Activated T-helper 2 cell treated with anti-CD3 and anti-CD28 coated beads, Interferon-gamma antibody, Interleukin-2, Interleukin-4, amounts not matched to agents 10 μg/mL and 5 μg/mL and 100 μg/mL, durations not matched to agents 14 hours and 24 hours and 36 hours (primary cell): Measurements from ENCODE around the gene HDAC4. TPM values are rescaled to one million over a fixed set of nuclear protein-coding genes. Genes with fewer than 3 reads are reported as not detected.

ENCODE experiments used
- DNase-seq: peaks from one replicate; pipeline ENCODE4 v3.0.0; 2021; ENCODE audit warnings: low spot score
- H3K27ac Mint-ChIP-seq: one replicate; pipeline ENCODE4 v1.8.0; 2021; ENCODE audit warnings: mixed read lengths
- H3K27me3 Mint-ChIP-seq: one replicate; pipeline ENCODE4 v1.8.0; 2021; ENCODE audit warnings: low read depth, mixed read lengths
- H3K36me3 Mint-ChIP-seq: one replicate; pipeline ENCODE4 v1.8.0; 2021; ENCODE audit warnings: low read depth, mixed read lengths
- H3K4me1 Mint-ChIP-seq: one replicate; pipeline ENCODE4 v1.8.0; 2021; ENCODE audit warnings: low read depth, mixed read lengths
- H3K4me3 Mint-ChIP-seq: one replicate; pipeline ENCODE4 v1.8.0; 2021; ENCODE audit warnings: low read depth, mild to moderate bottlenecking, moderate library complexity, mixed read lengths
- H3K9me3 Mint-ChIP-seq: one replicate; pipeline ENCODE4 v1.8.0; 2021; ENCODE audit warnings: mixed read lengths
- intact Hi-C: fragments of 100-400 bp; cut with micrococcal nuclease; formaldehyde crosslinking; loops from one replicate; pipeline ENCODE4 v1.15.1; 2023
- total RNA-seq: library from RNA; stranded (reverse); gene quantifications from 2 replicates; pipeline ENCODE4 v1.2.3, GENCODE V29; 2022

The HDAC4 gene
- total RNA-seq, 1 donor from 2014 or later = 44.8 TPM

DNA sequence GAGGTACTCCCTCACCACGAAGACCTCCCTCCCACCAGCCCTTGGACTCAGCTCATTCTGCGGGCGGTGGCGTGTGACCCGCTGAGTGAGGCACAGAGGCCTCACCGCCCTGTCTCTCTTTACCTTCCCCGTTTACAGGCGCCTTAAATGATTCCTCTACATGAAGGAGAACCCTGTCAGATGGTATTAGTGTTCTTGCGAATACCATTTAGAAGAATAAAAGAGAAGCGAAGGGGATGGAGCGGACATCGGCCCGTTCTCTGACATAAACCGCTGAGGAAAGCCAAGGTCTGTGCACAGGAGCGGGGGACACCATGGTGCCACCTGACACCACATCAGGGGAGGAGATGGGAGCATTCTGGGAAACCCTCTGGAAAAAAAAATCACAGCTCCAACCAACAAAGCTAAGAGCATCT lies 179.8 kb downstream of the HDAC4 start:
- Mint-ChIP-seq H3K4me1 (peaks cover 64% of the 10 kb centered on the region), H3K27me3 (no peaks in the 10 kb centered on the region), H3K9me3 (peaks cover 4% of the 10 kb centered on the region), H3K4me3 (no peak overlapping the region), H3K27ac (no peak overlapping the region), H3K36me3 (peaks cover 32% of the 10 kb centered on the region)
- intact Hi-C loops = no loop called here
- no peak for DNase-seq

DNA sequence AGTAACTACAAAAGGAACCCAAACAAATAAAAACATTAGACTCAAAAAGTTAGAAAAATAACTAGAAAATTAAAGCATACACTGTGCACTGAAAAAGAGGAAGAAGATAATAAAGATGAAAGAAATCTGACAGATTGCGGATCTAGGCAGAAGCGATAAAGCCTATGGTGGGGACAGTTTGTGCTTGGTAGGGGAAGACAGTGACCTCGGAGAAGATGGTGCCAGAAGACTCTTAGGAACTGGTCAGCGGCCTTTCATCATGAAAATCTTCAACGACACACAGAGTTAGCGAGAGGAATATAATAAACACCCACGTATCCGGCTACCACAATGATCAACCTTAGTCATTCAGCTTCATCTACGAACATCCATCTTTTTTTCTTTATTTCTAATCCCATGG lies 180.5 kb downstream of the HDAC4 start:
- intact Hi-C loops = no loop called here
- H3K36me3 Mint-ChIP-seq = peaks cover 34% of the 10 kb centered on the region
- H3K4me1 Mint-ChIP-seq = peaks cover 64% of the 10 kb centered on the region
- H3K27me3 Mint-ChIP-seq = no peaks in the 10 kb centered on the region
- H3K9me3 Mint-ChIP-seq = peaks cover 4% of the 10 kb centered on the region
- no peak for DNase-seq
- H3K27ac Mint-ChIP-seq = no peak overlapping the region
- no peak overlapping the region for H3K4me3 Mint-ChIP-seq

DNA sequence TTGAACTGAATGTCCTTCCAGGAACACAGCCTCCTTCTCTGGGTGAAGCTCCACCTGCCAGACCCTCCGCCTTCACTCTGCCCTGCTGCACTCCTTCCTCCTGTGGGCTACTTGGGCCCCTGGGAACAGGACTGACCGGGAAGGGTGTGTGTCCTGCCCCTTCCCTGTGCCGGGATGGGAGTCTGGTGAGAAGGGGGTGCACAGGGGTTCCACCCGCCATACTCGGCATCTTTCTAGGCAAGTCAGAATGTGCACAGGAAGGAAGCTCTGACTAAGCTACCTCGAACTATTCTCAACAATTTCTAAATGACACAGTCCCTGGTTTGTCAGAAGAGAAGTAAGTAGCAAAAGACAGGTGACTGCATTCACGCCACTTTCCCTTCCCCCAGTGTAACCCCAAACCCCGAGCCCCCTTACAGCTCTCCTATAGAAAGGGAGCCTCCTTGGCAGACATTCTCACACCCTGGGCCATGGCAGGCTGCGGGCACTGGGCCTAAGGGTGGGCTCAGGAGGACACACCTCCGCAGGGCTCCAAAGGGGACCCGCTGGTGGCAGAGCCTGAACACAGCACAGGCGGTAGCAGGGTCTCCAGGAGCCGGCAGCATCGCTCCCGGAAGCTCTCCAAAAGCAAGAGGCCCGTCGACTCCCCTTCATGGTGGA lies 184.1 kb downstream of the HDAC4 start:
- peak; percentile 32 for DNase-seq
- Mint-ChIP-seq H3K27me3 (no peaks in the 10 kb centered on the region), H3K27ac (peak overlapping the region; percentile 88), H3K4me3 (peak overlapping the region; percentile 65), H3K36me3 (peaks cover 39% of the 10 kb centered on the region), H3K9me3 (peaks cover 4% of the 10 kb centered on the region), H3K4me1 (peaks cover 53% of the 10 kb centered on the region)
- intact Hi-C loops = loop anchor here (1.0 to 5.0 kb wide), 6 partner anchors 43 to 331 kb away; partner anchors contain the start of gene HDAC4

DNA sequence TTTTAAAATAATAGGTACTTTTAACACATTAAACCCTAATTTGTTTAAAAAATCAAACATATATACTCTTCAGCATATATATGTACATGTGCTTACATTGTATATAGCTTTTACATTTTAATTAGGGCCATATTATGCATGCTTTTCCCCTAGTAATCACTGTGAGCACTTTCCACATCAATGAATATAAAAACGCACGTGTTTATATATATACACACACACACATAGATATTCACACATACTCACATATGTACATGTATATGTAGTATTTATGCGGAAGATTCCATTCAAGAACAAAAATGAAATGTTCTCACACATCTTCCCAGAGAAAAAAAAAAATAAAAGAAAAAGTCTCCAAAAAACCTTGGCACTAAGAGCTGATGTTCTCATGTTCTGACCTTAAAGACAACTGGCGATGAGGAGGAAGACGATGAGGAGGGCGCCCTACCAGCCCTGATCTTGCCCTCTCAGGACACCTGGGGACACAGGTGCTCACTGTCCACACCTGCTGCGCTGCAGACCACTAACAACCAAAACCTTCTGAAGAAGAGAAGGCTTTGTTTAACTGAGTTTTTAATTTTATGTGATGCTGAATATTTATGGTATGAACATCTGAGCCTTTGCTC lies 184.7 kb downstream of the HDAC4 start:
- H3K9me3 Mint-ChIP-seq = peaks cover 4% of the 10 kb centered on the region
- H3K27me3 Mint-ChIP-seq = no peaks in the 10 kb centered on the region
- peaks cover 35% of the 10 kb centered on the region for H3K36me3 Mint-ChIP-seq
- intact Hi-C loops = loop anchor here (1.0 to 5.0 kb wide), 6 partner anchors 43 to 331 kb away; partner anchors contain the start of gene HDAC4
- peak overlapping the region; percentile 65 for H3K4me3 Mint-ChIP-seq
- H3K4me1 Mint-ChIP-seq = peaks cover 54% of the 10 kb centered on the region
- no peak for DNase-seq
- H3K27ac Mint-ChIP-seq = peak overlapping the region; percentile 88

DNA sequence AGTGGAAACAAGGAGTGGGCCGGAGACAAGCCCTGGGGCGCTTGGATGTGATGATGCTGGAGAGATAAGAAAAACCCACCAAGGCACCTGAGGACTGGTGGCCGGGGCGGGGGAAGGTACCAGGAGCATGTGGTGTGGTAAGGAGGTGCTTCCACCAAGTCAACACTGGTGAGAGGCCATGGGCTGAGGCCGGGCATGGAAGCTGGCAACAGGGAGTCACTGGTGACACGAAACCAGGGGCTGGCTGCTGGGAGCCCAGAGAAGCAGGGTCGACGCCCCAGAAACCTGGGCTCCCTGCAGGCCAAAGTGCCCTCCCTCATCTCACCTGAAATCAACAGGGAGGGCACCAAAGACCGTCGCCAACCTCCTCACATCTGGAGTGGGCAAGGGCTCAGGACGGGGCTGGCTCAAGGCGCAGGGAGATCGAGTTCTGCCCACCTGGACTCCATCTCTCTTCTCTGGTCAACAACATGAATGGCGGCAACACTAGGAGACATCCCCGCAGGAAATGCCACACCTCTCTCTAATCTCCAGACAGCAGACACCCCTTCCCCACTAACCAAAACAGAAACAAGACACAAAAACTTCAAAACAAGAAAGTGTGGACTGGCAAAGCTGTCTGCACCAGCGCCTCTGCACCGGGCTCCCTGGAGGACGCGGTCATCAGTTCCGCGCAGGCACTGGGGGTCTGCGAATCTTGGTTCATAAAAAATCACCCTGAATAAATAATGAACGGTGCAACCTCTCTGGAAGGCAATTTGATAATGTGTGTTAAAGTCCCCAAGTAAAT lies 185.5 kb downstream of the HDAC4 start:
- H3K27ac Mint-ChIP-seq = peak overlapping the region; percentile 48
- peaks cover 29% of the 10 kb centered on the region for H3K36me3 Mint-ChIP-seq
- peaks cover 4% of the 10 kb centered on the region for H3K9me3 Mint-ChIP-seq
- no peak for DNase-seq
- H3K4me3 Mint-ChIP-seq = no peak overlapping the region
- intact Hi-C loops = loop anchor here (5.0 kb wide), 1 partner anchor 332 kb away; no protein-coding TSS in a partner anchor
- no peaks in the 10 kb centered on the region for H3K27me3 Mint-ChIP-seq
- peaks cover 48% of the 10 kb centered on the region for H3K4me1 Mint-ChIP-seq

DNA sequence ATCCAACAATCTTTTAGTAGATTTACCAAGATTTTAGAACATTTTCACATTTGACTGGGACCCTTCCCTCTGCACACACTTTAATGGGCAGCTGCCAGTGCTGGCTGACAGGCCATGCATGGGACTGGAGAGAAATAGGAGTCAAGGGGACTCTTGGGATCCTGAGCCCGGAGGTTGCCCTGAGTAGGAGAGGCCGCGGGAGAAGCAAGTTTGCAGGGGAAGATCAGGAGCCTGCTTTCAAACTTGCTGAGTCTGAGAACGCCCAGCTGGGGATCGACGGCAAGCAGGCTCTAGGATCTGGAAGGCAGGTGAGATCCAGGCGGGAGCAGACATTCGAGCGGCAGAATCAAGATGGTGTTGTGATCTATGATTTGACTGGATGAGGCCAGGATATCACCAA lies 186.1 kb downstream of the HDAC4 start:
- H3K27me3 Mint-ChIP-seq = no peaks in the 10 kb centered on the region
- intact Hi-C loops = loop anchor here (5.0 kb wide), 1 partner anchor 333 kb away; no protein-coding TSS in a partner anchor
- H3K27ac Mint-ChIP-seq = peak overlapping the region; percentile 48
- DNase-seq = no peak
- peaks cover 4% of the 10 kb centered on the region for H3K9me3 Mint-ChIP-seq
- peaks cover 47% of the 10 kb centered on the region for H3K4me1 Mint-ChIP-seq
- peaks cover 23% of the 10 kb centered on the region for H3K36me3 Mint-ChIP-seq
- no peak overlapping the region for H3K4me3 Mint-ChIP-seq

- no peak overlapping the region for H3K27ac Mint-ChIP-seq
- no peak for DNase-seq
- no peaks in the 10 kb centered on the region for H3K9me3 Mint-ChIP-seq
- no peak overlapping the region for H3K4me3 Mint-ChIP-seq
- peaks cover 18% of the 10 kb centered on the region for H3K36me3 Mint-ChIP-seq
- no peaks in the 10 kb centered on the region for H3K27me3 Mint-ChIP-seq
- intact Hi-C loops = no loop called here
- peaks cover 44% of the 10 kb centered on the region for H3K4me1 Mint-ChIP-seq
These were observed 187.1 kb downstream of the HDAC4 start for GRCh38 chr2:239213643-239214101.

GRCh38 chr2:239212929-239213642 lies 187.7 kb downstream of the HDAC4 start:
- Mint-ChIP-seq H3K9me3 (no peaks in the 10 kb centered on the region), H3K27me3 (no peaks in the 10 kb centered on the region), H3K4me1 (peaks cover 44% of the 10 kb centered on the region), H3K36me3 (peaks cover 18% of the 10 kb centered on the region), H3K4me3 (no peak overlapping the region), H3K27ac (no peak overlapping the region)
- intact Hi-C loops = no loop called here
- no peak for DNase-seq

DNA sequence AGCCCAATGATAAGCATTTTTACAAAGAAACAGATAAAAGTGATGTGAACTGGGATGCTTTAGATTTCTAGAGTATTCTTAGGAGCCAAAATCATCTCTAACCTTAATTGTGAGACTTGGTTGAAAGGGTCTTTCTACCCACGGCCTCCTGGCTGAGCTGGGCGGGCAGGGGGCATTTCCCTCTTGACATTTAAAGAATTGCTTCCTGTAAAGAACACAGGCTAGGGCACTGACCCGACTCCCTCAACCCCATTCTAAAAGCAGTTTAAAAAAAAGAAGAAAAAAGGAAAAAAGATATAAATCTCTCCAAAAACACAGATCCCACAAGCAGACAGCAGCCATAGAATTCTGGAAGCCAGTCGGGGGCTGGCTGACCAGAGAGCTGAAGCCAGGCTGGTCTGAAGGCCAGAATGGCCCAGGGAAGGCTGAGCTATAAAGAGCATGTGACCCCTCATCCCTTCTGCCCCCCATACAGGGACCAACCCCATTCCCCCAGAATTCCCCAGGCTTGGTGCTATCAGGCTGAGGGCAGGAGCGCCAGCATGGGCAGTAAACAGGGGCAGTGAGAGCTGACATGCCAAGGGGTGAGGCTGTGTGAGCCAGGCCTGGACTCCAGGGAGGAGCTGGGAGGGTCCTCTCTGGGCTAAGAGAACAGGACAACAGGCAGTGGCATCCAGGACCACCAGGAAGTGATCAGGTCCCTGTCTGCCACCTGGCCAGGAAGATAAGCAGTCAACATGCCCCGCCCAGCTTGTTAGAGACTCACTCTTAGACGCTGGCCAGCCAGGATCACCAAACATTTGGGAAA lies 188.5 kb downstream of the HDAC4 start:
- H3K36me3 Mint-ChIP-seq = peaks cover 13% of the 10 kb centered on the region
- intact Hi-C loops = no loop called here

GRCh38 chr2:239211396-239212094 lies 189.3 kb downstream of the HDAC4 start:
- peaks cover 31% of the 10 kb centered on the region for H3K4me1 Mint-ChIP-seq
- H3K4me3 Mint-ChIP-seq = no peak overlapping the region
- intact Hi-C loops = no loop called here
- H3K27ac Mint-ChIP-seq = no peak overlapping the region
- DNase-seq = no peak
- no peaks in the 10 kb centered on the region for H3K27me3 Mint-ChIP-seq
- no peaks in the 10 kb centered on the region for H3K9me3 Mint-ChIP-seq
- H3K36me3 Mint-ChIP-seq = peaks cover 13% of the 10 kb centered on the region

More for the DNA sequence above, 188.5 kb downstream of the HDAC4 start:
- Mint-ChIP-seq H3K27me3 (no peaks in the 10 kb centered on the region), H3K4me3 (no peak overlapping the region), H3K27ac (no peak overlapping the region), H3K9me3 (no peaks in the 10 kb centered on the region), H3K4me1 (peaks cover 38% of the 10 kb centered on the region)
- no peak for DNase-seq

- Mint-ChIP-seq H3K4me1 (peaks cover 25% of the 10 kb centered on the region), H3K27ac (no peak overlapping the region), H3K9me3 (no peaks in the 10 kb centered on the region), H3K36me3 (peaks cover 3% of the 10 kb centered on the region), H3K27me3 (no peaks in the 10 kb centered on the region), H3K4me3 (no peak overlapping the region)
- DNase-seq = no peak
- intact Hi-C loops = no loop called here
These were observed 191.0 kb downstream of the HDAC4 start for GRCh38 chr2:239209783-239210182.
